Stimulated activated CD8-positive, alpha-beta memory T cell treated with anti-CD3 and anti-CD28 coated beads, Interleukin-7, amount 100 ng/mL, for 4 hours (primary cell): ENCODE data around the gene FAM216B.

Experiments used
- DNase-seq, 2 donors: peaks; one replicate each; pipeline ENCODE4 v3.0.0-alpha.2; 2020; ENCODE audit warnings: low read depth in 2 of 2

Gene FAM216B

GRCh38 chr13:42836930-42837690, 55.7 kb downstream of the FAM216B start:
- DNase-seq: no peak
